Activated CD4-positive, alpha-beta memory T cell treated with anti-CD3 and anti-CD28 coated beads, Interleukin-2, amount 10 ng/mL, durations not matched to agents 7 days and 5 days (primary cell): ENCODE measurements around the gene CFAP53. TPM values are rescaled to one million over a fixed set of nuclear protein-coding genes. Genes with fewer than 3 reads are reported as not detected.
"Not testable (repeated sequence)": the region's sequence is repeated elsewhere in the genome, so short reads cannot be mapped to it uniquely, and the experiment has no call there.

Source experiments
- CTCF ChIA-PET: fragments of 350-600 bp; sonication (Branson Sonifier 250); formaldehyde crosslinking; loops from one replicate; lab custom pipeline; 2021; ENCODE audit warnings: antibody characterized with exemption, inconsistent platforms; lab: Charles Lee
- POLR2A ChIA-PET: fragments of 350-600 bp; sonication (Branson Sonifier 250); formaldehyde crosslinking; loops from one replicate; lab custom pipeline; 2021; ENCODE audit warnings: antibody characterized with exemption; lab: Charles Lee
- DNase-seq: peaks from one replicate; pipeline ENCODE4 v3.0.0-alpha.2; 2020
- H3K27ac Mint-ChIP-seq: one replicate; pipeline ENCODE4 v1.8.0; 2021; ENCODE audit warnings: mild to moderate bottlenecking, mixed read lengths
- H3K27me3 Mint-ChIP-seq: one replicate; pipeline ENCODE4 v1.8.0; 2021; ENCODE audit warnings: mixed read lengths
- H3K36me3 Mint-ChIP-seq: one replicate; pipeline ENCODE4 v1.8.0; 2021; ENCODE audit warnings: low read depth, mixed read lengths
- H3K4me1 Mint-ChIP-seq: one replicate; pipeline ENCODE4 v1.8.0; 2021; ENCODE audit warnings: mixed read lengths
- H3K4me3 Mint-ChIP-seq: one replicate; pipeline ENCODE4 v1.8.0; 2021; ENCODE audit warnings: mild to moderate bottlenecking, mixed read lengths
- H3K9me3 Mint-ChIP-seq: one replicate; pipeline ENCODE4 v1.8.0; 2021; ENCODE audit warnings: mixed read lengths
- total RNA-seq, 2 experiments: library from RNA; stranded (reverse); gene quantifications; one replicate each; pipeline ENCODE4 v1.2.3, GENCODE V29; 2021

The CFAP53 gene
- total RNA-seq, 2 experiments from 2014 or later = 0.50 to 0.83 TPM

- Mint-ChIP-seq H3K9me3 (peaks cover 25% of the 10 kb centered on the region), H3K4me1 (peaks cover 18% of the 10 kb centered on the region), H3K36me3 (peaks cover 23% of the 10 kb centered on the region)
- CTCF ChIA-PET, DNase-seq, H3K27me3 Mint-ChIP-seq, H3K27ac Mint-ChIP-seq, H3K4me3 Mint-ChIP-seq: not testable (repeated sequence)
- POLR2A ChIA-PET = interaction anchor here (1.4 kb wide), 1 partner anchor 40 kb away, joined by 3 read pairs; the partner anchor contains the start of gene MBD1
Measured at GRCh38 chr18:50241768-50242167, 24.5 kb downstream of the CFAP53 start.

GRCh38 chr18:50240080-50240563 is 26.2 kb downstream of the CFAP53 start:
- peaks cover 25% of the 10 kb centered on the region for H3K9me3 Mint-ChIP-seq
- DNase-seq = no peak
- H3K27me3 Mint-ChIP-seq = no peaks in the 10 kb centered on the region
- peaks cover 23% of the 10 kb centered on the region for H3K36me3 Mint-ChIP-seq
- CTCF ChIA-PET = no interaction called here
- POLR2A ChIA-PET = no interaction called here
- H3K4me3 Mint-ChIP-seq = no peak overlapping the region
- peaks cover 18% of the 10 kb centered on the region for H3K4me1 Mint-ChIP-seq
- peak overlapping the region; percentile 38 for H3K27ac Mint-ChIP-seq

- H3K4me3 Mint-ChIP-seq = no peak overlapping the region
- ChIA-PET POLR2A (no interaction called here), CTCF (no interaction called here)
- H3K9me3 Mint-ChIP-seq = no peaks in the 10 kb centered on the region
- no peak overlapping the region for H3K27ac Mint-ChIP-seq
- H3K27me3 Mint-ChIP-seq = peaks cover 11% of the 10 kb centered on the region
- H3K36me3 Mint-ChIP-seq = no peaks in the 10 kb centered on the region
- peaks cover 6% of the 10 kb centered on the region for H3K4me1 Mint-ChIP-seq
- DNase-seq = no peak
Measured at GRCh38 chr18:50232419-50232818, 33.9 kb downstream of the CFAP53 start.

- ChIA-PET POLR2A (no interaction called here), CTCF (no interaction called here)
- Mint-ChIP-seq H3K9me3 (no peaks in the 10 kb centered on the region), H3K27me3 (peaks cover 11% of the 10 kb centered on the region), H3K4me3 (no peak overlapping the region), H3K4me1 (peaks cover 9% of the 10 kb centered on the region), H3K27ac (no peak overlapping the region), H3K36me3 (no peaks in the 10 kb centered on the region)
- no peak for DNase-seq
Measured at GRCh38 chr18:50231621-50232020, 34.7 kb downstream of the CFAP53 start.

- CTCF ChIA-PET = interaction anchor here (1.7 to 5.4 kb wide), 3 partner anchors 62 to 139 kb away, joined by 3 to 118 read pairs (median 9); no protein-coding TSS in a partner anchor
- H3K36me3 Mint-ChIP-seq, POLR2A ChIA-PET, H3K4me1 Mint-ChIP-seq, H3K4me3 Mint-ChIP-seq, DNase-seq, H3K9me3 Mint-ChIP-seq, H3K27ac Mint-ChIP-seq: not testable (repeated sequence)
- peaks cover 43% of the 10 kb centered on the region for H3K27me3 Mint-ChIP-seq
Measured at GRCh38 chr18:50220249-50220648, 46.0 kb downstream of the CFAP53 start.

- Mint-ChIP-seq H3K4me3 (no peak overlapping the region), H3K9me3 (peaks cover 8% of the 10 kb centered on the region), H3K27me3 (peaks cover 39% of the 10 kb centered on the region), H3K27ac (no peak overlapping the region), H3K4me1 (no peaks in the 10 kb centered on the region), H3K36me3 (no peaks in the 10 kb centered on the region)
- CTCF ChIA-PET = interaction anchor here (1.0 to 5.4 kb wide), 16 partner anchors 10 to 210 kb away, joined by 3 to 118 read pairs (median 4); partner anchors contain the start of genes CFAP53 and MBD1
- POLR2A ChIA-PET = interaction anchor here (1.3 to 1.4 kb wide), 2 partner anchors 138 to 141 kb away, joined by 5 to 10 read pairs; no protein-coding TSS in a partner anchor
- DNase-seq = peak; percentile 46
Measured at GRCh38 chr18:50218432-50219197, 47.7 kb downstream of the CFAP53 start.

GRCh38 chr18:50209311-50209710 is 57.0 kb downstream of the CFAP53 start:
- CTCF ChIA-PET = interaction anchor here (2.4 kb wide), 1 partner anchor 9 kb away, joined by 13 read pairs; no protein-coding TSS in a partner anchor
- Mint-ChIP-seq H3K27ac (no peak overlapping the region), H3K27me3 (peaks cover 37% of the 10 kb centered on the region), H3K4me3 (no peak overlapping the region), H3K4me1 (peaks cover 3% of the 10 kb centered on the region), H3K9me3 (no peaks in the 10 kb centered on the region), H3K36me3 (no peaks in the 10 kb centered on the region)
- no peak for DNase-seq
- POLR2A ChIA-PET = no interaction called here

- Mint-ChIP-seq H3K9me3 (no peaks in the 10 kb centered on the region), H3K36me3 (no peaks in the 10 kb centered on the region), H3K27ac (no peak overlapping the region), H3K4me3 (no peak overlapping the region), H3K4me1 (peaks cover 7% of the 10 kb centered on the region), H3K27me3 (peaks cover 47% of the 10 kb centered on the region)
- ChIA-PET POLR2A (no interaction called here), CTCF (interaction anchor here (0.5 to 2.4 kb wide), 3 partner anchors 11 to 154 kb away, joined by 3 to 13 read pairs (median 3); no protein-coding TSS in a partner anchor)
- no peak for DNase-seq
Measured at GRCh38 chr18:50207722-50208121, 58.6 kb downstream of the CFAP53 start.

- H3K27ac Mint-ChIP-seq = no peak overlapping the region
- ChIA-PET POLR2A (no interaction called here), CTCF (interaction anchor here (1.0 to 3.3 kb wide), 5 partner anchors 8 to 225 kb away, joined by 3 to 18 read pairs (median 4); partner anchors contain the start of gene MYO5B)
- H3K27me3 Mint-ChIP-seq = peaks cover 55% of the 10 kb centered on the region
- no peaks in the 10 kb centered on the region for H3K9me3 Mint-ChIP-seq
- no peak for DNase-seq
- peaks cover 7% of the 10 kb centered on the region for H3K4me1 Mint-ChIP-seq
- H3K36me3 Mint-ChIP-seq = no peaks in the 10 kb centered on the region
- no peak overlapping the region for H3K4me3 Mint-ChIP-seq
Measured at GRCh38 chr18:50203801-50204604, 62.3 kb downstream of the CFAP53 start.

- Mint-ChIP-seq H3K27ac (no peak overlapping the region), H3K36me3 (no peaks in the 10 kb centered on the region), H3K9me3 (no peaks in the 10 kb centered on the region), H3K4me1 (peaks cover 7% of the 10 kb centered on the region), H3K4me3 (no peak overlapping the region), H3K27me3 (peaks cover 62% of the 10 kb centered on the region)
- CTCF ChIA-PET = interaction anchor here (0.8 to 2.0 kb wide), 4 partner anchors 10 to 332 kb away, joined by 3 to 12 read pairs (median 3); no protein-coding TSS in a partner anchor
- POLR2A ChIA-PET = no interaction called here
- DNase-seq = no peak
Measured at GRCh38 chr18:50201476-50202018, 64.7 kb downstream of the CFAP53 start.

GRCh38 chr18:50199921-50200320 is 66.4 kb downstream of the CFAP53 start:
- POLR2A ChIA-PET = no interaction called here
- no peak overlapping the region for H3K4me3 Mint-ChIP-seq
- H3K4me1 Mint-ChIP-seq = peaks cover 12% of the 10 kb centered on the region
- H3K27ac Mint-ChIP-seq = no peak overlapping the region
- peaks cover 67% of the 10 kb centered on the region for H3K27me3 Mint-ChIP-seq
- CTCF ChIA-PET = no interaction called here
- DNase-seq = no peak
- no peaks in the 10 kb centered on the region for H3K36me3 Mint-ChIP-seq
- no peaks in the 10 kb centered on the region for H3K9me3 Mint-ChIP-seq

GRCh38 chr18:50199346-50199855 is 66.9 kb downstream of the CFAP53 start:
- H3K9me3 Mint-ChIP-seq = no peaks in the 10 kb centered on the region
- peaks cover 10% of the 10 kb centered on the region for H3K4me1 Mint-ChIP-seq
- DNase-seq = no peak
- peaks cover 62% of the 10 kb centered on the region for H3K27me3 Mint-ChIP-seq
- no peaks in the 10 kb centered on the region for H3K36me3 Mint-ChIP-seq
- POLR2A ChIA-PET = no interaction called here
- no peak overlapping the region for H3K27ac Mint-ChIP-seq
- CTCF ChIA-PET = no interaction called here
- no peak overlapping the region for H3K4me3 Mint-ChIP-seq
